ENCODE results near the gene ACAT1.
A peak's percentile ranks its signal among the peaks of the same experiment; 100 is the strongest.
"Not testable (repeated sequence)": the region's sequence is repeated elsewhere in the genome, so short reads cannot be mapped to it uniquely, and the experiment has no call there.

ACAT1 gene

GRCh38 chr11:108148556-108148955 is 27.2 kb downstream of the ACAT1 start:
- DNase-seq: no peak

GRCh38 chr11:108154591-108154990 is 33.2 kb downstream of the ACAT1 start:
- no peak for DNase-seq

- DNase-seq: peak in 1 of 2 experiments; percentile 4
Measured at GRCh38 chr11:108160970-108161566, 39.7 kb downstream of the ACAT1 start.

GRCh38 chr11:108162878-108163277 is 41.5 kb downstream of the ACAT1 start:
- DNase-seq: not testable (repeated sequence)

GRCh38 chr11:108167624-108168023 is 46.3 kb downstream of the ACAT1 start:
- DNase-seq: no peak

- DNase-seq: no peak
Measured at GRCh38 chr11:108170184-108170583, 48.8 kb downstream of the ACAT1 start.

GRCh38 chr11:108177570-108177969 is 56.2 kb downstream of the ACAT1 start:
- no peak for DNase-seq

GRCh38 chr11:108193725-108194124 is 72.4 kb downstream of the ACAT1 start:
- DNase-seq: no peak

- no peak for DNase-seq
Measured at GRCh38 chr11:108196901-108197300, 75.5 kb downstream of the ACAT1 start.
